ENCODE results near the gene SDK2. TPM values are rescaled to one million over a fixed set of nuclear protein-coding genes. Genes with fewer than 3 reads are reported as not detected.

SDK2 gene
- total and polyA plus RNA-seq, 2 of the 8 experiments (the other 6 are each of a cell fraction or from before 2014, with no cell fraction given): 3.9 to 4.1 TPM

- ChIA-PET POLR2A (ENCODE audit: partially characterized antibody) (interaction anchor here (1.1 kb wide), 1 partner anchor 44 kb away, joined by 4 read pairs; the partner anchor contains the start of gene CPSF4L), CTCF (ENCODE audit: partially characterized antibody) (interaction anchor here (0.6 to 8.5 kb wide), 18 partner anchors 6 to 350 kb away, joined by 3 to 53 read pairs (median 3); no protein-coding TSS in a partner anchor)
- Histone ChIP-seq H2BK120ac (replicated peaks; ENCODE audit: low read depth, low read length) (peak overlapping the region; percentile 85), H3K27ac (ENCODE audit: low read depth, low read length) (no peak overlapping the region), H3K79me1 (ENCODE audit: low read depth, low read length) (no peaks in the 10 kb centered on the region; the same call in none of the 2 replicates), H3K23ac (ENCODE audit: insufficient read length) (no peak overlapping the region), H2BK20ac (ENCODE audit: low read length) (no peak overlapping the region), H4K91ac (replicated peaks; ENCODE audit: insufficient read length, low read length) (no peak overlapping the region), H3K4me1 (replicated peaks in 1 of 4; ENCODE audit: control insufficient read depth in 3 of 4, insufficient read depth in 4 of 4, low read length in 3 of 4) (peaks cover 10 to 28% (median 23%) of the 10 kb centered on the region in 4 experiments), H4K8ac (ENCODE audit: extremely low read depth, insufficient read depth, low read length) (no peak overlapping the region), H2BK5ac (ENCODE audit: low read depth, low read length) (peak overlapping the region; percentile 35; the same call in 1 of the 2 replicates), H4K20me1 (replicated peaks in 1 of 2; ENCODE audit: control insufficient read depth in 1 of 2, insufficient read depth in 2 of 2, low read length in 2 of 2) (peaks cover 0 to 2% of the 10 kb centered on the region in 2 experiments), H3K4me3 (ENCODE audit: extremely low read depth in 1 of 4, insufficient read depth in 2 of 4, low read depth in 3 of 4, low read length in 4 of 4) (no peak overlapping the region), H2BK15ac (ENCODE audit: low read length) (no peak overlapping the region; the same call in 1 of the 2 replicates), H3K79me2 (ENCODE audit: control insufficient read depth in 1 of 2, insufficient read depth in 2 of 2, low read length in 2 of 2) (peaks cover 0 to 31% of the 10 kb centered on the region in 2 experiments; a peak in 1 of 4 replicates), H3K18ac (ENCODE audit: extremely low read depth, low read length) (no peak overlapping the region), H3K27me3 (replicated peaks in 1 of 4; ENCODE audit: control insufficient read depth in 3 of 4, extremely low read depth in 1 of 4, insufficient read depth in 3 of 4, low read length in 3 of 4) (no peaks in the 10 kb centered on the region), H2AK5ac (ENCODE audit: low read depth, low read length) (peak overlapping the region; percentile 33; the same call in 1 of the 2 replicates), H3K56ac (replicated peaks; ENCODE audit: insufficient read length, low read depth, low read length) (no peak overlapping the region), H4K5ac (ENCODE audit: insufficient read length, low read depth, low read length) (no peak overlapping the region), H2AFZ (ENCODE audit: low read length) (no peak overlapping the region), H3K9me3 (ENCODE audit: insufficient read depth in 2 of 2, low read depth in 1 of 2, low read length in 1 of 2) (no peaks in the 10 kb centered on the region), H3K23me2 (ENCODE audit: low read depth, low read length) (peaks cover 10% of the 10 kb centered on the region; the same call in 1 of the 2 replicates), H3K14ac (ENCODE audit: insufficient read length) (no peak overlapping the region), H3K4ac (replicated peaks; ENCODE audit: insufficient read length, low read depth, low read length) (no peak overlapping the region), H3K36me3 (ENCODE audit: control insufficient read depth in 2 of 4, insufficient read depth in 4 of 4, low read length in 3 of 4) (no peaks in the 10 kb centered on the region), H3K4me2 (ENCODE audit: insufficient read depth in 1 of 2, low read depth in 2 of 2, low read length in 2 of 2) (peak overlapping the region in 1 of 2 experiments; percentile 12; a peak in 2 of 4 replicates), H3K9ac (replicated peaks in 1 of 4; ENCODE audit: extremely low read depth in 1 of 4, low read depth in 3 of 4, low read length in 3 of 4) (no peak overlapping the region), H2BK12ac (ENCODE audit: low read depth, low read length) (no peak overlapping the region)
- no peak for FAIRE-seq
- no peak for DNase-seq (ENCODE audit: low read depth in 1 of 2, low spot score in 2 of 2)
- WGBS, 2 experiments (ENCODE audit: extremely low coverage in 1 of 2, insufficient coverage in 1 of 2, insufficient read length in 1 of 2, insufficient replicate concordance in 2 of 2, low coverage in 1 of 2, low lambda C conversion rate in 2 of 2, missing lambda C conversion rate in 1 of 2): 91% methylated on average over 11 of the region's 11 CpGs; no CpG with 5 or more reads in 1 of the 2 experiments
- no peak for TF ChIP-seq MAFK (IDR thresholded peaks at IDR 0.05; ENCODE audit: low read depth, low read length)
- TF ChIP-seq ASH2L (IDR thresholded peaks at IDR 0.05; ENCODE audit: low read length): no peak
- no peak for TF ChIP-seq SP2 (IDR thresholded peaks at IDR 0.05; ENCODE audit: low read length)
- no peak for TF ChIP-seq TAF7 (optimal IDR thresholded peaks at IDR 0.05; ENCODE audit: borderline replicate concordance, low read depth, low read length)
- TF ChIP-seq RXRA (IDR thresholded peaks at IDR 0.05; ENCODE audit: insufficient read depth, low read depth, low read length): no peak
- TF ChIP-seq CBX8 (IDR thresholded peaks at IDR 0.05; ENCODE audit: borderline replicate concordance, low read depth, low read length): no peak
- TF ChIP-seq KDM1A (IDR thresholded peaks at IDR 0.05; ENCODE audit: borderline replicate concordance, low read length): no peak
- no peak for TF ChIP-seq SIN3A (conservative IDR thresholded peaks at IDR 0.05 in 1 of 2, IDR thresholded peaks at IDR 0.05 in 1 of 2; ENCODE audit: low read depth in 1 of 2, low read length in 2 of 2)
- TF ChIP-seq YY1 (IDR thresholded peaks at IDR 0.05; ENCODE audit: low read depth, low read length): no peak
Measured at GRCh38 chr17:73305845-73306836, 338.1 kb downstream of the SDK2 start.
